ENCODE results near the gene ZNF836. TPM values are rescaled to one million over a fixed set of nuclear protein-coding genes. Genes with fewer than 3 reads are reported as not detected.

The ZNF836 gene
- total and polyA plus RNA-seq, 9 of the 15 experiments (the other 6 are each of a cell fraction or from before 2014, with no cell fraction given) = 0.24 to 0.69 (median 0.64) TPM; not detected in 2

- TF ChIP-seq HNRNPH1 (optimal IDR thresholded peaks at IDR 0.05; ENCODE audit: low read depth, low read length) (no peak), RFX5 (IDR thresholded peaks at IDR 0.05; ENCODE audit: low read depth, low read length) (no peak), WHSC1 (IDR thresholded peaks at IDR 0.05; ENCODE audit: low read length) (no peak)
- TF ChIP-seq, protein P1, sequence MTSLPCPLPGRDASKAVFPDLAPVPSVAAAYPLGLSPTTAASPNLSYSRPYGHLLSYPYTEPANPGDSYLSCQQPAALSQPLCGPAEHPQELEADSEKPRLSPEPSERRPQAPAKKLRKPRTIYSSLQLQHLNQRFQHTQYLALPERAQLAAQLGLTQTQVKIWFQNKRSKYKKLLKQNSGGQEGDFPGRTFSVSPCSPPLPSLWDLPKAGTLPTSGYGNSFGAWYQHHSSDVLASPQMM (CRISPR knock-in tag; IDR thresholded peaks at IDR 0.05) = no peak
These were observed 529 bp downstream of the ZNF836 start (continued) for GRCh38 chr19:52170863-52171320.

DNA sequence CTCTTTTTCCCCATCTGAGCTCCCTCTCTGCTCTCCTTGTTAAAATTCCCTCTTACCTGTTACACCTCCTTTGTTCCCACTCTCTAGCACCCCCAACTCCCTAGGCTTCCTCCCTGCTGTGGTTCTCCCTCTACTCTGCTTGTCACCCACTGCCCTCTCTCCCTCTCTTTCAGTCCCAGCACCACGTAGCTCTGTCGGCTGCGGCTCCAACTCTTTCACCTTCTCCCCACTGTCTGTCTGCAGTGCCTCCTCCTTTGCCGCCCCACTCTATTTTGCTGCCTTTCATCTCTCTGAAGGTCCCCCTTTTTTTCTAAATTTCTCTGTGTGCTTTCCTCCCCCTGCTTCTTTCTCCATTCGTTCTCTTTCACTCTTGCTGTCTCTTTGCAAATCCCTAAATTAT, 1.1 kb downstream of the ZNF836 start:
- H4K20me1 ChIP-seq (replicated peaks; ENCODE audit: control insufficient read depth, insufficient read depth, low read length) = no peaks in the 10 kb centered on the region
- 6% methylated on average over 5 of the region's 5 CpGs for WGBS (ENCODE audit: insufficient coverage, low coverage, missing lambda C conversion rate)
- BruUV-seq (replicated peaks) = no TSS peak
- ChIA-PET POLR2A (no interaction called here), CTCF (ENCODE audit: low intra/inter-chr PET ratio) (no interaction called here)
- no peak overlapping the region for H2AFZ ChIP-seq (ENCODE audit: low read depth, low read length)
- ATAC-seq (peak; percentile 49; the same call in 1 of the 3 replicates), DNase-seq (ENCODE audit: extremely low read depth in 1 of 4, low spot score in 3 of 4) (no peak), FAIRE-seq (no peak)
- peaks cover 7% of the 10 kb centered on the region for H3K9me3 ChIP-seq (replicated peaks; ENCODE audit: control insufficient read depth, insufficient read depth, low read depth, low read length)
- in situ Hi-C loops (cut with MboI) = no loop called here
- H3K4me1 ChIP-seq (replicated peaks in 1 of 2; ENCODE audit: control insufficient read depth in 2 of 2, insufficient read depth in 2 of 2, low read length in 2 of 2) = peaks cover 0 to 4% of the 10 kb centered on the region in 2 experiments; a peak in 2 of 5 replicates
- H3K27me3 ChIP-seq (ENCODE audit: control insufficient read depth in 2 of 2, insufficient read depth in 2 of 2, low read length in 2 of 2) = no peaks in the 10 kb centered on the region; a peak in 1 of 5 replicates
- intact Hi-C loops (cut with micrococcal nuclease) = no loop called here
- no peaks in the 10 kb centered on the region for H3K9me1 ChIP-seq (ENCODE audit: control insufficient read depth, insufficient read depth, low read length)
- no peak overlapping the region for H3K9ac ChIP-seq (ENCODE audit: insufficient read depth in 1 of 2, low read depth in 2 of 2, low read length in 2 of 2)
- no peaks in the 10 kb centered on the region for H3K36me3 ChIP-seq (ENCODE audit: control insufficient read depth, insufficient read depth, low read length)
- no peaks in the 10 kb centered on the region for H3K79me2 ChIP-seq (ENCODE audit: control insufficient read depth, insufficient read depth, low read length)
- peak overlapping the region; percentile 52 for H3K4me3 ChIP-seq
- no peak overlapping the region for H3K27ac ChIP-seq (ENCODE audit: extremely low read depth, low read depth, low read length)
- H3K4me2 ChIP-seq (ENCODE audit: insufficient read depth, low read length) = peak overlapping the region; percentile 78; the same call in 1 of the 2 replicates
- no peak for TF ChIP-seq ZBTB34 (CRISPR knock-in tag; IDR thresholded peaks at IDR 0.05)
- no peak for TF ChIP-seq ARID2 (IDR thresholded peaks at IDR 0.05)
- TF ChIP-seq C11orf30 (IDR thresholded peaks at IDR 0.05; ENCODE audit: low read depth) = no peak
- no peak for TF ChIP-seq ZNF445 (CRISPR knock-in tag; IDR thresholded peaks at IDR 0.05; ENCODE audit: low read depth)
- no peak for TF ChIP-seq ZNF785 (CRISPR knock-in tag; IDR thresholded peaks at IDR 0.05)
- TF ChIP-seq, protein P2, sequence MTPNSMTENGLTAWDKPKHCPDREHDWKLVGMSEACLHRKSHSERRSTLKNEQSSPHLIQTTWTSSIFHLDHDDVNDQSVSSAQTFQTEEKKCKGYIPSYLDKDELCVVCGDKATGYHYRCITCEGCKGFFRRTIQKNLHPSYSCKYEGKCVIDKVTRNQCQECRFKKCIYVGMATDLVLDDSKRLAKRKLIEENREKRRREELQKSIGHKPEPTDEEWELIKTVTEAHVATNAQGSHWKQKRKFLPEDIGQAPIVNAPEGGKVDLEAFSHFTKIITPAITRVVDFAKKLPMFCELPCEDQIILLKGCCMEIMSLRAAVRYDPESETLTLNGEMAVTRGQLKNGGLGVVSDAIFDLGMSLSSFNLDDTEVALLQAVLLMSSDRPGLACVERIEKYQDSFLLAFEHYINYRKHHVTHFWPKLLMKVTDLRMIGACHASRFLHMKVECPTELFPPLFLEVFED (CRISPR knock-in tag; conservative IDR thresholded peaks at IDR 0.05) = no peak
- TF ChIP-seq RB1 (IDR thresholded peaks at IDR 0.05; ENCODE audit: low read depth) = no peak
- TF ChIP-seq CAMTA2 (CRISPR knock-in tag; conservative IDR thresholded peaks at IDR 0.05) = no peak
- TF ChIP-seq, protein P3, sequence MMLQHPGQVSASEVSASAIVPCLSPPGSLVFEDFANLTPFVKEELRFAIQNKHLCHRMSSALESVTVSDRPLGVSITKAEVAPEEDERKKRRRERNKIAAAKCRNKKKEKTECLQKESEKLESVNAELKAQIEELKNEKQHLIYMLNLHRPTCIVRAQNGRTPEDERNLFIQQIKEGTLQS (IDR thresholded peaks at IDR 0.05) = no peak
- TF ChIP-seq, protein P3 (CRISPR knock-in tag; conservative IDR thresholded peaks at IDR 0.05) = no peak
- no peak for TF ChIP-seq GATAD2B (IDR thresholded peaks at IDR 0.05; ENCODE audit: borderline replicate concordance)
- TF ChIP-seq, protein P4, sequence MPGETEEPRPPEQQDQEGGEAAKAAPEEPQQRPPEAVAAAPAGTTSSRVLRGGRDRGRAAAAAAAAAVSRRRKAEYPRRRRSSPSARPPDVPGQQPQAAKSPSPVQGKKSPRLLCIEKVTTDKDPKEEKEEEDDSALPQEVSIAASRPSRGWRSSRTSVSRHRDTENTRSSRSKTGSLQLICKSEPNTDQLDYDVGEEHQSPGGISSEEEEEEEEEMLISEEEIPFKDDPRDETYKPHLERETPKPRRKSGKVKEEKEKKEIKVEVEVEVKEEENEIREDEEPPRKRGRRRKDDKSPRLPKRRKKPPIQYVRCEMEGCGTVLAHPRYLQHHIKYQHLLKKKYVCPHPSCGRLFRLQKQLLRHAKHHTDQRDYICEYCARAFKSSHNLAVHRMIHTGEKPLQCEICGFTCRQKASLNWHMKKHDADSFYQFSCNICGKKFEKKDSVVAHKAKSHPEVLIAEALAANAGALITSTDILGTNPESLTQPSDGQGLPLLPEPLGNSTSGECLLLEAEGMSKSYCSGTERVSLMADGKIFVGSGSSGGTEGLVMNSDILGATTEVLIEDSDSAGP (CRISPR knock-in tag; IDR thresholded peaks at IDR 0.05) = no peak

All from K562 (cell line).